GM19351 (cell line): Measurements from ENCODE around the gene FPGS.
"Not testable (repeated sequence)": the region's sequence is repeated elsewhere in the genome, so short reads cannot be mapped to it uniquely, and the experiment has no call there.

Experiments
- ATAC-seq: cut with Tn5 transposase; IDR thresholded peaks from one replicate; pipeline ENCODE4 v1.9.1; 2021; ENCODE audit warnings: mild to moderate bottlenecking, moderate library complexity; ENCODE audit not compliant: unreplicated experiment

Gene FPGS

GRCh38 chr9:127835991-127836516 is 33.4 kb downstream of the FPGS start:
- no peak for ATAC-seq

- not testable (repeated sequence) for ATAC-seq
These were observed 33.9 kb downstream of the FPGS start for GRCh38 chr9:127836561-127836960.

GRCh38 chr9:127837346-127837745 is 34.7 kb downstream of the FPGS start:
- no peak for ATAC-seq

GRCh38 chr9:127838375-127839078 is 35.8 kb downstream of the FPGS start:
- no peak for ATAC-seq

- no peak for ATAC-seq
These were observed 38.6 kb downstream of the FPGS start for GRCh38 chr9:127841087-127841835.

- ATAC-seq: no peak
These were observed 42.2 kb downstream of the FPGS start for GRCh38 chr9:127844821-127845359.

- not testable (repeated sequence) for ATAC-seq
These were observed 42.9 kb downstream of the FPGS start for GRCh38 chr9:127845619-127846018.

- no peak for ATAC-seq
These were observed 43.9 kb downstream of the FPGS start for GRCh38 chr9:127846443-127847177.

GRCh38 chr9:127847178-127847510 is 44.5 kb downstream of the FPGS start:
- no peak for ATAC-seq

- ATAC-seq: no peak
These were observed 45.4 kb downstream of the FPGS start for GRCh38 chr9:127847833-127848755.

- ATAC-seq: no peak
These were observed 46.2 kb downstream of the FPGS start for GRCh38 chr9:127848756-127849504.

GRCh38 chr9:127850286-127850830 is 47.7 kb downstream of the FPGS start:
- no peak for ATAC-seq

- ATAC-seq: no peak
These were observed 50.1 kb downstream of the FPGS start for GRCh38 chr9:127852829-127853228.

- no peak for ATAC-seq
These were observed 50.9 kb downstream of the FPGS start for GRCh38 chr9:127853312-127854183.

GRCh38 chr9:127854184-127854806 is 51.6 kb downstream of the FPGS start, which contains the start of gene ENG:
Gene ENG, minus strand, starts transcription at chr9:127854658. Its CDS starts 303 bp downstream, at chr9:127854355.
- ATAC-seq: no peak

GRCh38 chr9:127854960-127855359 is 52.3 kb downstream of the FPGS start:
- no peak for ATAC-seq

- ATAC-seq: no peak
These were observed 52.8 kb downstream of the FPGS start for GRCh38 chr9:127855522-127855921.
